Keratinocyte (primary cell): Measurements from ENCODE around the gene IST1.

Experiments
- EZH2 ChIP-seq: IDR thresholded peaks from one replicate; pipeline ENCODE4 v1.6.1; 2012; ENCODE audit warnings: inconsistent platforms, mild to moderate bottlenecking, low read length, moderate library complexity
- TF ChIP-seq, protein P1 (sequence below), 3 experiments: IDR thresholded peaks in 1 of 3; conservative IDR thresholded peaks in 1 of 3; optimal IDR thresholded peaks in 1 of 3; 2 replicates in 2 of 3; 3 replicates in 1 of 3; pipeline versions ENCODE3 to v1.5.1; 2011; ENCODE audit warnings: low read length in 3 of 3, mild to moderate bottlenecking in 3 of 3, moderate library complexity in 2 of 3, control low read depth in 1 of 3, inconsistent platforms in 1 of 3; ENCODE audit not compliant: insufficient read depth in 2 of 3; ENCODE audit errors: extremely low read depth in 1 of 3

DNA sequence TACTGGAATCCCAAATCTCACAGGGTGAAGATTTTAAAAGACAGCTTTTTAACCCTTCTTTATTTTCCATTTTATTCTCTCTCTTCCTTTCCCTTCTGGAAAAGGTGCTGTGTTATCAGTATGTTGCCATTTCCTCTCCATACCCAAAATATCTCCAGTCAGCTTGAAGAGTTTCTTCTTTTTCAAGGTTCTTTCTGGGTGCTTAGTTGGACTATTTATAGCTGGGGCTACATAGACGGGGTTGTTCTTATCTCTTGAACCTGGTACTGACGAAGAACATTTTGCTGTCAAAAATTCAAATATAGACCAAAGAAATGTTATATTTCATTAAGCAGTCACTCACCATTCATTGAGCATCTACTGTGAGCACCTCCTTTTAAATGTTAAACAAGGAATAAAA lies 48.6 kb downstream of the IST1 start:
- TF ChIP-seq, protein P1, sequence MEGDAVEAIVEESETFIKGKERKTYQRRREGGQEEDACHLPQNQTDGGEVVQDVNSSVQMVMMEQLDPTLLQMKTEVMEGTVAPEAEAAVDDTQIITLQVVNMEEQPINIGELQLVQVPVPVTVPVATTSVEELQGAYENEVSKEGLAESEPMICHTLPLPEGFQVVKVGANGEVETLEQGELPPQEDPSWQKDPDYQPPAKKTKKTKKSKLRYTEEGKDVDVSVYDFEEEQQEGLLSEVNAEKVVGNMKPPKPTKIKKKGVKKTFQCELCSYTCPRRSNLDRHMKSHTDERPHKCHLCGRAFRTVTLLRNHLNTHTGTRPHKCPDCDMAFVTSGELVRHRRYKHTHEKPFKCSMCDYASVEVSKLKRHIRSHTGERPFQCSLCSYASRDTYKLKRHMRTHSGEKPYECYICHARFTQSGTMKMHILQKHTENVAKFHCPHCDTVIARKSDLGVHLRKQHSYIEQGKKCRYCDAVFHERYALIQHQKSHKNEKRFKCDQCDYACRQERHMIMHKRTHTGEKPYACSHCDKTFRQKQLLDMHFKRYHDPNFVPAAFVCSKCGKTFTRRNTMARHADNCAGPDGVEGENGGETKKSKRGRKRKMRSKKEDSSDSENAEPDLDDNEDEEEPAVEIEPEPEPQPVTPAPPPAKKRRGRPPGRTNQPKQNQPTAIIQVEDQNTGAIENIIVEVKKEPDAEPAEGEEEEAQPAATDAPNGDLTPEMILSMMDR (optimal IDR thresholded peaks at IDR 0.05 in 1 of 3, IDR thresholded peaks at IDR 0.05 in 1 of 3, conservative IDR thresholded peaks at IDR 0.05 in 1 of 3; ENCODE audit: extremely low read depth in 1 of 3, insufficient read depth in 2 of 3, low read length in 3 of 3): no peak
- no peak for TF ChIP-seq EZH2
